A673 (cell line): ENCODE measurements around the gene CXCL8. TPM values are rescaled to one million over a fixed set of nuclear protein-coding genes. Genes with fewer than 3 reads are reported as not detected.

Experiments used
- BruUV-seq: library from RNA; stranded (reverse); fragments of 400-500 nt; replicated peaks from 2 replicates; lab custom pipeline; 2021; lab: Mats Ljungman, UMichigan
- CTCF ChIA-PET: fragments of 300-600 bp; sonication (Branson Sonifier 250); formaldehyde crosslinking; loops from one replicate; lab custom pipeline; 2022; ENCODE audit warnings: antibody characterized with exemption; lab: Charles Lee
- POLR2A ChIA-PET: fragments of 300-600 bp; sonication (Branson Sonifier 250); formaldehyde crosslinking; loops from one replicate; lab custom pipeline; 2022; ENCODE audit warnings: antibody characterized with exemption; ENCODE audit not compliant: low non-redundant PET; lab: Charles Lee
- DNase-seq: peaks from one replicate; pipeline ENCODE4 v3.0.0-alpha.2; 2015; ENCODE audit warnings: low spot score
- H3K27ac ChIP-seq: fragments of 200-600 bp; sonication (generic); 2 replicates; pipeline ENCODE4 v1.5.1; 2016; ENCODE audit warnings: mixed run types, low read depth, mild to moderate bottlenecking, mixed read lengths, antibody characterized with exemption, low read length; ENCODE audit not compliant: poor library complexity, severe bottlenecking
- H3K27me3 ChIP-seq: fragments of 200-600 bp; sonication (generic); replicated peaks from 2 replicates; pipeline ENCODE4 v1.6.1; 2017; ENCODE audit warnings: mixed run types, low read depth, mild to moderate bottlenecking, mixed read lengths, antibody characterized with exemption, low read length; ENCODE audit not compliant: insufficient read depth, poor library complexity
- H3K36me3 ChIP-seq: fragments of 200-600 bp; sonication (generic); 2 replicates; pipeline ENCODE4 v1.6.1; 2016; ENCODE audit warnings: mixed run types, mild to moderate bottlenecking, mixed read lengths, antibody characterized with exemption, low read length; ENCODE audit not compliant: insufficient read depth, poor library complexity, severe bottlenecking
- H3K4me1 ChIP-seq: fragments of 200-600 bp; sonication (generic); 2 replicates; pipeline ENCODE4 v1.6.1; 2017; ENCODE audit warnings: mixed run types, mild to moderate bottlenecking, mixed read lengths, antibody characterized with exemption, low read length; ENCODE audit not compliant: insufficient read depth, poor library complexity, severe bottlenecking
- H3K4me3 ChIP-seq: fragments of 200-600 bp; sonication (generic); 2 replicates; pipeline ENCODE4 v1.5.1; 2016; ENCODE audit warnings: low read depth, mixed run types, mild to moderate bottlenecking, mixed read lengths, low read length; ENCODE audit not compliant: poor library complexity, severe bottlenecking
- H3K9me3 ChIP-seq: fragments of 200-600 bp; sonication (generic); 2 replicates; pipeline ENCODE4 v1.6.1; 2016; ENCODE audit warnings: mixed run types, low read depth, mild to moderate bottlenecking, mixed read lengths, antibody characterized with exemption, low read length; ENCODE audit not compliant: poor library complexity, severe bottlenecking
- CTCF ChIP-seq: fragments of 300-800, 200-600 bp; sonication (generic); conservative IDR thresholded peaks from 2 replicates; pipeline ENCODE4 v1.5.1; 2017; ENCODE audit warnings: low read depth, mild to moderate bottlenecking, antibody characterized with exemption, low read length, moderate library complexity, mixed read lengths
- EZH2 ChIP-seq: fragments of 200-600 bp; sonication (generic); IDR thresholded peaks from 2 replicates; pipeline ENCODE4 v1.6.1; 2017; ENCODE audit warnings: borderline replicate concordance, low read depth, mild to moderate bottlenecking, mixed read lengths, antibody characterized with exemption, low read length; ENCODE audit not compliant: poor library complexity, severe bottlenecking
- intact Hi-C: fragments of 100-400 bp; cut with micrococcal nuclease; formaldehyde crosslinking; loops from one replicate; pipeline ENCODE4 v1.10.0; 2022; ENCODE audit not compliant: unreplicated experiment
- total RNA-seq: library from RNA; stranded (reverse); gene quantifications from 2 replicates; pipeline ENCODE4 v1.2.3, GENCODE V29; 2021

The CXCL8 gene
- total RNA-seq, 1 experiment from 2014 or later: 2.7 TPM

GRCh38 chr4:73723023-73723422 lies 17.3 kb upstream of the CXCL8 start:
- H3K9me3 ChIP-seq: no peaks in the 10 kb centered on the region
- intact Hi-C loops: no loop called here
- no peaks in the 10 kb centered on the region for H3K27me3 ChIP-seq
- no peak for DNase-seq
- H3K4me3 ChIP-seq: no peak overlapping the region
- TF ChIP-seq EZH2: no peak
- TF ChIP-seq CTCF: no peak
- H3K27ac ChIP-seq: no peak overlapping the region
- no TSS peak for BruUV-seq
- ChIA-PET CTCF (no interaction called here), POLR2A (no interaction called here)
- no peaks in the 10 kb centered on the region for H3K36me3 ChIP-seq
- H3K4me1 ChIP-seq: no peaks in the 10 kb centered on the region

DNA sequence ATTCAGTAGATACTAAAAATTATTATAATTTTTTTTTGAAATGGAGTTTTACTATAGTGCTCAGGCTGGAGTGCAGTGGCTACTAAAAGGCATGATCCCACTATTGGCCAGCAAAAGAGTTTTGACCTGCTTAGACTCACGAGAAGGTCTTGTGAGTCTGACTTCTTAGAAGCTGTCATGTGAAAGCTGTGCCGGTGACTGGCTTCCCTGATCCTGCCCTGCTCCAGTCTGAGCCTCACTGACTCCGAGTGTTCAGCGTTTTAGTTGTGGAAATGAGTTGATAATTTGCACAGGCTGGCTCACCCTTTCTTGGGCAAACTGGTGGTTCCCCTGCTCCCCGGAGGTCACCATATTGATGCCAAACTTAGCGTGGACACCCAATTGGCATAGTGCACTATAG lies 16.4 kb upstream of the CXCL8 start:
- Histone ChIP-seq H3K36me3 (no peaks in the 10 kb centered on the region), H3K27ac (no peak overlapping the region), H3K4me1 (no peaks in the 10 kb centered on the region), H3K4me3 (no peak overlapping the region), H3K9me3 (no peaks in the 10 kb centered on the region), H3K27me3 (no peaks in the 10 kb centered on the region)
- ChIA-PET POLR2A (no interaction called here), CTCF (no interaction called here)
- BruUV-seq: no TSS peak
- intact Hi-C loops: no loop called here
- TF ChIP-seq EZH2 (no peak), CTCF (no peak)
- DNase-seq: no peak

DNA sequence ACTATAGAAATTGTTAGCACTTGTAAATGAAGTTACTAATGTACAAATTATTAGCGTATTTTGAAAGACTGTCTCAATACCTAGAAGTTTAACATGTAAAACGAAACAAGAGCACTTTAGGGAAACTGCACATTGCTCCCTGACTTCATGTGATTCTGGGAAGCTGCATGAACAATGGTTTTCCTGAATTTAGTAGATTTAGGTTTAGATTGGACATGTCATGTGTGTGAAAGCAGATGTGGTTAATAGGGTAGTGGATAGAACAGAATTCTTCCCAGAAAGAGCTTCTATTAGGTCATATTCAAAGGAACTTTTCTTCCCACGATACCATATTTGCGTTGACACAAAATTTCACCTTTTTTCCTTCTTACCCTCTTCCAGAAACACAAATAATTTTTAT lies 14.9 kb upstream of the CXCL8 start:
- Histone ChIP-seq H3K4me3 (no peak overlapping the region), H3K9me3 (no peaks in the 10 kb centered on the region), H3K27ac (no peak overlapping the region), H3K36me3 (no peaks in the 10 kb centered on the region), H3K4me1 (no peaks in the 10 kb centered on the region), H3K27me3 (no peaks in the 10 kb centered on the region)
- TF ChIP-seq CTCF (no peak), EZH2 (no peak)
- ChIA-PET CTCF (no interaction called here), POLR2A (no interaction called here)
- no TSS peak for BruUV-seq
- no peak for DNase-seq
- intact Hi-C loops: no loop called here
